Stimulated activated CD4-positive, alpha-beta T cell treated with anti-CD3 and anti-CD28 coated beads, Interleukin-1b, Interleukin-23, amount 100 ng/mL, for 1 hour (primary cell): ENCODE measurements around the gene ELOVL2.

ENCODE experiments used
- DNase-seq, 2 donors: peaks; one replicate each; pipeline ENCODE4 v3.0.0-alpha.2; 2020; ENCODE audit warnings: low read depth in 2 of 2

Gene ELOVL2

DNA sequence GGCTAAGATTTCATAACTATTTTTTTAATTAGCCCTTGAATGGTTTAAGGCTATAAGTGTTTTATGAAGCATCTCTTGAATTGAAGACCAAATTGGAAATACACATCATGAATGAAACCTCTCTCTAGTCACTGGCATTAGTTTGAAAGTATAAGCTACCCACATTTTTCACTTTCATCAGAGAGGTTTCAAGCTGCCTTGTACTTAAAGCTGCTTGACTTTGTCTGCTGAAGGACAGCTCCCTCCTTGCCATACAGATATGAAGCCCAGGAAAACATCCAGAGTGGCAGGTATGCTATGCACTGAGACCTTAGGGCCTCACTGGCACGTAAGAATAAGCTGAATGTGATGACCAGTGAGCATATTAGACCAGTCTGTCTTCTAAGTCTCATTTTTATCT, 62.7 kb downstream of the ELOVL2 start:
- DNase-seq = no peak

DNA sequence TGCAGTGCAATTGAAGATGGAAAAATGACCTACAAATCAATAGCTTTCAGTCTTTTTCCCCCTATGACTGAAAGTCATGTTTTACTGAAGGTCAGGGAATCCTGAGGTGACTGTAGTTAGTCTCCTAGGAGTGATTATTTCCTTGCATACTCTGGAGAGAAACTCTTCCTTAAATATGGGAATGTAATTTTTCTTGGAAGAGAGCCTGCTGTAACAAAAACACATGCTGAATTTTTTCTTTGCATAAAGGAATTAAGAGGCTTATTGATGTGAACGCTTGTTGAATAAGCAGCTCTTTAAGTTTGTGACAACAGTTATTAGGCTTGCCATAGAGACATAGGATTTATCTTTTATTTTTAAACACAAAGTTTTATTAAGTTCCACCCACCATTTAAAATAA, 64.5 kb downstream of the ELOVL2 start:
- DNase-seq = no peak

DNA sequence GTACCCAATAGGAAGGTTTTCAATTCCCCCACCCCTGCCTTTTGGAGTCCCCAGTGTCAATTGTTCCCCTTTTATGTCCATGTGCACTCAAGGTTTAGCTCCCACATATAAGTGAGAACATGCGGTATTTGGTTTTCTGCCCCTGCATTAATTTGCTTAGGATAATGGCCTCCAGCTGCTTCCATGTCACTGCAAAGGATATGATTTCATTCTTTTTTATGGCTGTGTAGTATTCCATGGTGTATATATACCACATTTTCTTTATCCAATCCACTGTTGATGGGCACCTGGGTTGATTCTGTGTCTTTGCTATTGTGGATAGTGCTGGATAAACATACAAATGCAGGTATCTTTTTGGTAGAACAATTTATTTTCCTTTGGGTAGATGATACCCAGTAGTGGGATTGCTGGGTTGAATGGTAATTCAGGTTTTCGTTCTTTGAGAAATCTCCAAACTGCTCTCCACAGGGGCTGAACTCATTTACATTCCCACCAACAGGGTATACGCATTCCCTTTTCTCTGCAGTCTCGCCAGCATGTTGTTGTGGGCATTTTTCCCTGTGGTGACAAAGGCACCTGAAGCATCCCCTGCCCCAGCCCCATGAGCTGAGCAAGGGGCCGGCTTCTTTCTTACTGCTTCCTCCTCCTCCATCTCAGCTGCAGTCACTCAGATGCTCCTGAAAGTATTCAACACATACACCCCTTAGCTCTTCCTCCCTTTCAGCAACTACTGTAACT, 66.7 kb downstream of the ELOVL2 start:
- no peak for DNase-seq

DNA sequence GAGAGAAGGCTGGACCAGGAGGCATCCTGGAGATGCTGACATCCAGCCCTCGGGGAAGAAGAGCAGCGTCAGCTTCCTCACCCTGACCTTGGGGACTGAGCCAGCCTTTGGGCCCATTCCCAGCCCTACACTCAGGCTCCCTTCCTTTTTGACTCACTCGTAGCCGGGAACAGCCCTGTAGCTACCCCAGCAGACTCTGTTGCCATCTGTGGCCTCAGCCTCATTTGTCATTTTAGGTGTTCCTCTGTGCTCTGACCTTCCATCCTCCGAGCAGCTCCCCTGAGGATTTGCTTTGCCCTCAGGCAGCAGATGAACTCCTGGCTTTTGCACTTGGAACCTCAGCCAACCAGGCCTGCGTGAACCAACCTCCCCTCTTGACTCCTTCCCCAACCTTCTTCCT, 67.5 kb downstream of the ELOVL2 start:
- no peak for DNase-seq

DNA sequence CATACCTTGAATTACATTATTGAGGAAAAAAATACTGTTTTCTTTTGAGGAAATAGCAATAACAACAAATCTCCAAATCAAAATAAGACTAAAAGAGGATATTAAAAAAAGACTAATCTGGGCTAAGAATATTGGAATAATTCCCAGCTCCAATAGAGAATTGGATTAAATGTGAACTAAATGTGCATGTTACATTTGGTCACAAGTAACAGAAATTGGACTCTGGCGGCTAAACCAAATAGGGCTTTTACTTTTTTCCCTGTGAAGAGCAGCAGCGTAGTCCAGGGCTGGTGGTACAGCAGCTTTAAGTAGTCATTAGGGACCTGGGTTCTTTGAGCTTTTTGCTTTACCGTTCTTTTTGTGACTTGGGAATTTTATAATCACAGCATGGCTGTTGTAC, 71.9 kb downstream of the ELOVL2 start:
- DNase-seq = no peak

DNA sequence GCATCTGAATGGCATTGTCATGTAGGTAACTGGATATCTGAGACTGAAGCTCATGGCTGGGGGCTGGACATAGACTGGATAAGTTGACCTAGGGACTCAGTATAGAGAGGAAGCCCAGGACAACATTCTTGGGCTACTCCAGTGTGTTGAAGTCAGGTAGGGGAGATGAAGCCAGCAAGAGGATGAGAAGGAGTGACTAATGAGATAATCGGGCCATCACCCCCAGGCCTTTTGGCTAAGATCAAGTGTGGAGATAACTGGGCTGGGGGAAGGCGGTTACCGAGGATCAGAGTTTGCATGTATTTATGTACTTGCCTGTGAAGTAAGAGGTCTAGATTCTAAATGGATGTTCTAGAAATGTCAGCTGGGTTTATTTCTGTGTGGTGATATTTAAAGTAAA, 73.4 kb downstream of the ELOVL2 start:
- no peak for DNase-seq

DNA sequence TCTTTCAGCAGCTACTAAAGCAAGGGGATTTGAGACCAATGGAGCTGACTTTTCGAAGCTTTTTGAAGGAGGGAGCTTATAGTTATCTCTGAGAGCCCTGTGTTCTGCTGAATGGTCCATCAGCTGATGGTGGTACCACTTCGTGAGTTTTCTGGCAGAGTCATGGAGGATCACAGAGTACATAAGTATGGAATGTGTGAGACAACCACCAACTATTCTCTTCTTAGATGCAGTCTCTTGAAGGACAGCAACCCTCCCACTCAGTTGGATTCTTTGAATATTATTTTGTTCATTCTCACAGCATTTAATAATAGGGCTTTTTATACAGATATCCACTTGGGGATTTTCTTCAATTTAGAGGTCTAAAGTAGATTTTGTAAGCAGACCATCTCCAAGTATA, 75.3 kb downstream of the ELOVL2 start:
- no peak for DNase-seq

DNA sequence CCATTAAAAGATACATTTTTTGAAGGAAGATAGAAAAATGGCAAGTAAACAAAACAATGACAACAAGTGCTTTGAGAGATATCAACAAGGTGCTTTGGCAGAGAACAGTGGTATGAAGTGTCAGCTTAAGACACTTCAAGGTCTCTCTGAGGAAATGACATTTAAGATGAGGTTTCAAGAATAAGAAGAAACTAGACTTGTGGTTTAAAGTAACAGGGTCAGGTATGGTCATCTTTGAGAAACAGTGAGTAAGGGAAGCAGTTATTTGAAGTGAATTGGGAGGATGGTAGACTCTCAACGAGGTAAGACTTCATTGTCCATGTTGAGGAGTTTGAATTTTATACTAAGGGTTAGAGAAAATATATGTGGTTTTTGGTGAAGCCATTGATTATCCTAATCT, 79.4 kb downstream of the ELOVL2 start:
- no peak for DNase-seq

DNA sequence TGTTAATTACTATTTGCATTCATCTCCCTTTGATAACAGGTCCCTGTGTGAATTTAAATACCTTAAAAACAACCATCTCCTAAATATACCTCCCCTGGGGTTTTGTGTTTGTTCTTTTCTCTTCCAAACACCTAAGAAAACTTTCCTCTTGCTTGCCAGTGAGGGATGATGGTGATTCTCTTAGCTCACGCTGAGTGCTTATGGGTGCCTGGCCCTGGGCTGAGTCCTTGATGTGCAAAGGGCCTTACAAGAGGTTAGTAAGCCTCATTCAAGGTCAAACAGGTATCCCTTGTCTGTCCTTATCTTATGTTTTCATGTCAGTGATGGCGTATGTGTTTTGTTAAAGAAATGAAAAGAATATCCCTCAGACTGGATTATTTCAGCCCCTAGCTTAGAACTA, 81.0 kb downstream of the ELOVL2 start:
- DNase-seq = no peak

DNA sequence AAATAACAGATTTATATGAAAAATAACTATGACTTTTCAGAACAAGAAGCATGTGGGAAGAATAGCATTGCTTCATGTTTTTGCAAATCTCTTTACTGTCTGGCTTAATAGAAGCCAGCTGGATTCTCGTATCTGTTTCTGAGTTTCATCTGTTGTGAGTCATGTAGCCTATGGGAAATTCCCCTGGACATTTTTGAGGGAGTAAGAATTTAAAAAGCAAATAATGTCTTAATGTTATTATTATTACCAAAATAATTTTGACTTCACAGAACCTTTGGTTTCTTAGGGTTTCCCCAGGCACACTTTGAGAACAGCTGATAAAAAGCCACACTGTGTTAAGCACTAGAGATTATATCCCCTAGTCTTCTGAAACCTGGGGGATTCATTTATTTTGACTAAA, 81.4 kb downstream of the ELOVL2 start:
- no peak for DNase-seq

DNA sequence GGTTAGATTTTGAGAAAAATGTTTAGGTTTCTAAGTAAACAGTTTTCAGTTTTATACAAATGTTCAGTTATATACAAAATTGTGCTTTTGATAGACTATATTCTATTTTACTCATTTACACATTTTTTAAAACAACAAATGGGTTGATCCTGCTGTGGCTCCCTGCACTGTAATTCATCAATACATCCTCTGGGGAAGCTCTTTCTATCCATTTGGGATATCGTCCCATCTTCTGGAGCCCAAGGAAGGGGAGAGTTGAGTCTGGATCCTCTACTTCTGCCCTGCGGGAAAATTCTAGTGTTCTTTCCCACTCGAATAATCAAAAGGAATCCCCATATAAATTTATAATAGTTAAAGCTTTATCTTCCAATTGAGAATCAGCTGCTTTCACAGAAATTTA, 82.3 kb downstream of the ELOVL2 start:
- DNase-seq = no peak

DNA sequence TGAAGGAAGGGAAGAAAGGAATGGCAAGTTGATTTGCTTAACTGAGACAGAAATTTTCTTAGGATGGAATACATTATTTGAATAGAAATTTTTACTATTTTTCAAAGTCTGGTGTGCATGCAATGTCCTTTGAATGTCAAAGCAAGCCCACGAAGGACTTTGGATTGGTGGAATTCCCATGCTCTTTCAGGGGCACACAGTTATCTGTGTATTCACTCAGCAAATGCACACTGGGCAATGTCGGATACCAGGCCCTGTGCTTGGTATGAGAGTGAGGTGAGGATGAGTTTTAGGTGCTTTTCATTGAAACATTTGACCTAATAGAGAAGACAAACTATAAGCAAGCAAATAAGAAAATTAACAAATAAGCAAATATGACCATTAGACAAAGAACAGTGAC, 83.9 kb downstream of the ELOVL2 start:
- no peak for DNase-seq

DNA sequence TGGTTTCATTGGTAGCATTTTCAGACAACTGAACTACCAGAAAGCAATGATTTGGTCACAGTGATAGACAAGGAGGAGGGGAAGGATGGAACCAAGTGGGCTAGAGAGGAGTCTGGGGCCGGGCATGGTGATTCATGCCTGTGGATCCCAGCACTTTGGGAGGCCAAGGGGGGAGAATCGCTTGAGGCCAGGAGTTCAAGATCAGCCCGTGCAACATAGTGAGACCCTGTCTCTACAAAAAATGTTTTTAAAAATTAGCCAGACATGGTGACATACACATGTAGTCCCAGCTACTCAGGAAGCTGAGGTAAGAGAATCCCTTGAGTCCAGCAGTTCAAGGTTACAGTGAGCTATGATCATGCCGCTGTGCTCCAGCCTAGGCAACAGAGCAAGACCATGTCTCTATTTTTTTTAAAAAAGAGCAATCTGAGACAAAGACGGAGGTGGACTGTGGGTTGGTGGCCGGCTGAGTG, 86.7 kb downstream of the ELOVL2 start:
- DNase-seq = no peak

DNA sequence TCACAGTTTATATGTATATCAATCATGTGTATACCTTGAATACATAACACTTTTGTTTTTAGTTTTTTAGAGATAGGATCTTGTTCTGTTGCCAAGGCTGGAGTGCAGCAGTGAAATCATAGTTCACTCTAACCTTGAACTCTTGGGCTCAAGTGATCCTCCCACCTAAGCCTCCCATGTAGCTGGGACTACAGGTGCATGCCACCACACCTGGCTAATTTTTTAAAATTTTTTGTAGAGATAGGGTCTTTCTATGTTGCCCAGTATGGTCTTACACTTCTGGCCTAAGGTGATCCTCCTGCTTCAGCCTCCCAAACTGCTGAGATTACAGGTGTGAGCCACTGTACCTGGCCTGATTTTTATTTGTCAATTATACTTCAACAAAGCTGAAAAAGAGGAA, 87.3 kb downstream of the ELOVL2 start:
- no peak for DNase-seq

DNA sequence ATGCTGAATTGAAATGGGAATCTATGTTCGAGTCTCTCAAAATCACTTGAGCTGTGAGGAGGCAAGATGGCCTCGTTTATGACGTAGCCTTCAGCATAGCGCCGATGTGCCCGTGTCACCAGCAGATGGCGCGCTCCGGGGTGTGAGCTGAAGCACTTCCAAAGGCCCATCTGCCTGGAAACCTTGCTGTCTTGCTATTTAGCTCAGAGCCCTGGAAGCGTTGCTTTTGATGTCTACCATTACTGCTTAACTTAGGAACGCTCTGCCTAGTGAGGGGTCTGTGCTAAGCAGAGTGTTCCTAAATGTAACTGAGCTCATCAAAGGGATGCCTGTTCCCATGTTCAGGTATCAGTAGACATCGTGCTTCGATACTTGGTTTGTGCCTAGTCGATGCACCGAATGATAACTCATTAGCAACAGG, 89.5 kb downstream of the ELOVL2 start:
- peak in 1 of 2 donors; percentile 51 for DNase-seq

DNA sequence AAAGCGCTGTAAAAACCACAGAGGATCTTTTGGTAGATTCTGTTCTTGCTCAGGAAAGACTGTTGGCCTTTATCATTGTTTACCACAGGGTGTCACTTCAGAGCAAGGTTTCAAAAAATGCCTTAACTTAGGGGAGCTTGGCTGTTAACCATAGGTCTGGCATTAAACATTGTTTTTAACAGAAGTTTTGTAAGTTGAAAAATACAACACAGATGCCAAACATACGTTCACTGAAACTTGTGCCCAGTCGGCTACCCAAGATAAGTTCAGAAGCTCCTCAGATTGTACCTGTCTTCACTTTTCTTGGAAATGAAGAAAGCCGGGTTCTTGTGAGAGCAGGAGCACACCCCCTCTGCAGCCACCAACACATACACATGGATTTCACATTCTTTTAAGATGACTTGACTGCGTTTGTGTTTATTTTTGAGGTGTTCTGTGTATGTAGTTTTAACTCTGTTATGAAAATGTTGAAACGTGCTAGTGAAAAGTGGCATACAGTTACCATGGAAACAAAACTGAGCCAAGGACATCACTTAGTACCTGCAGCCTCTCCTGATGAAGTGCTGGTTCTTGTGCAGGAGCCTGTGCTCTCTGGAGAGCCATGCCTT, 92.3 kb downstream of the ELOVL2 start:
- DNase-seq = no peak

DNA sequence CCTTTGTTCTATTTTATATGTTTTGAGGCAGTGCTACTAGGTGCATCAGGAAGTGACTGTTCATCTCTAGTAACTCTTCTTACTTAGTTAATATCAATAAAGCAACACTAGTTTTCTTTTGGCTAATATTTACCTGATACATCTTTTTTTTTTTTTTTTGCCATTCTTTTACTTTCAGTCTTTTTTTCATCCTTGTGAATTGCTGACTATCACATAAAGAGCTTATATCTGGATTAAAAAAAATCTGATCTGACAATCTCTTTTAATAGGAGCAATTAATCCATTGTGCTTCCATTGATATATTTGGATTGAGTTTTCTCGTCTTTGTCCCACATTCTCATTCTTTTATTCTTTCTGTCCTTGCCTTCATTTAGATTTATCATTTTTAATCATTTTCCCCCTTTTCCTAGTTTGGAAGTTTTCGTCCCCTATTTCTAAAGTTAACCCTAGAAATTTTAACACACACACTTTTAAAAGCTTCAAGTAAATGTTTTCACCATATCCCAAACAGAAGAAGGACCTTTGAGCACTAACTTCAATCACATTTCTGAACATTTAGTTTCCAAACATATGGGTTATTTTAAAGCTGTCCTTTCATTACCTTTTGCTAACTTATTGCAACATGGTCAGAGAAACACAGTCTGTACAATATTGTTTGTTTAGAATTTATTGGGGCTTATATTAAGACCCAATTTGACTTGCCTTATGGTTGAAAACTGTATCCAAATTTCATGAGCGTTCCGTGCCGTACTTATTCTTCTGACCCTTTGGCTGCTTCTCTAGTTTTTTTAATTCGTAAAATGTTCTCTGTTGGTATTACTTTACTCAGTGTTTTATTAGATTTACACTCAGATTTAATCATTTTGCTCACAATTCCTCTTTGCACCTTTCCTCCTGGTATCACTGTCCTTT, 94.3 kb downstream of the ELOVL2 start:
- DNase-seq = no peak

DNA sequence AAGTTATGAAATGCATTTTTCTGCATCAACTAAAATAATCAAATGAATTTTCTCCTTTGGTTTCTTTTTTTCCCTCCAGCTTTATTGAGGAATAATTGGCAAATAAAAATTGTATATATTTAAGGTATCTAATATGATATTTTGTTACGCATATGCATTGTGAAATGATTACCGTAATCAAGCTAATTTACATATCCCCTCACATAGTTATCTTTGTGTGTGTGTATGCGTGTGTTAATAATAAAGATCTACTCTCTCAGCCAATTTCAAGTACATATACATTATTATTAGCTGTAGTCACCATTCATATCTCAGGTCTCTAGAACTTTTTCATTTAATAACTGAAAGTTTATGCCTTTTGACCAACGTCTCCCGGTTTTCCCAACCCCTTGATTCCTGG, 96.1 kb downstream of the ELOVL2 start:
- DNase-seq = no peak

DNA sequence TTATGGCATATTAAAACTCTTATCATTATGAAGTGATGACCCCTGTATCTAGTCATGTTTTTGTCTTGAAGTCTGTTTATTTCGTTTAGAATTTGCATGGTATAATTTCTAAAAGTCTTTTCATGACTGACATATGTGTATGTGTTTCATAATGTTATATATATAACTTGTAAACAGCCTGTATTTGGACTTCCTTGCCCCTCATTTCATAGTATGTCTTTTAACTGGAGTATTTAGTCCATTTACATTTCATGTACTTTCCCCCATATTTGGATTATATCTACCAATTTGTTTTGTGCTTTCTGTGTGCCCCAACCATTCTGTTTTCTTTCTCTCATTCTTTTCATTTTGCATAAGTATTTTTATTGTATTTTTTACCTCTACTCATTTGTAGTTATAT, 98.3 kb downstream of the ELOVL2 start:
- no peak for DNase-seq

DNA sequence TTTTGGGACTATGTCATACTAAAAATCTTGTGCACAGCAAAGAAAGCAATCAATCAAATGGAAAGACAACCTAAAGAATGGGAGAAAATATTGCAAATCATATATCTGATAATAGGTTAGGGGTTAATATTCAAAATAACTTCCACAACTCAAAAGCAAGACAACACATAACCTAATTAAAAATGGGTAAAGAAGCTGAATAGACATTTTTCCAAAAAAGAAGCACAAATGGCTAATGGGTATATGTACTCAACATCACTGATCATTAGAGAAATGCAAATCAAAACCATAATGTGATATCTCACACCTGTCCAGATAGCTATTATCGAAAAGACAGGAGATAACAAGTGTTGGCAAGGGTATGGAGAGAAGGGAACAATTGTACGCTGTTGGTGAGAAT, 104.3 kb downstream of the ELOVL2 start:
- no peak for DNase-seq

DNA sequence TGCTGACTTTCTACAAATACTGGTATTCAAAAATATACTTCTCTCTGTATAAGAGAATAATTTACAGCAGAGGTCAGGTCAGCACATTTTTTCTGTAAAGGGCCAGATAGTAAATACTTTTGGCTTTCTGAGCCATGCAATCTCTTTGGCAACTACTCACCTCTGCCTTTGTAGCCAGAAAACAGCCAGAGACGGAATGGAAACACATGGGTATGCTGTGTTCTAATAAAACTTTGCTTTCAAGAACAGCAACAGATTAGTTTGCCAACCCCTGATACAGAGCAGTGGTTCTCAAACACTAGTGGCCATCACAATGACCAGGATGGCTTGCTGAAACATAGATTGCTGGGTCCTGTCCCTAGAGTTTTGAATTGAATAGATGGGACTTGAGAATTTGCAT, 111.0 kb downstream of the ELOVL2 start:
- no peak for DNase-seq
